H9 (cell line): Measurements from ENCODE around the gene DKK3. TPM values are rescaled to one million over a fixed set of nuclear protein-coding genes. Genes with fewer than 3 reads are reported as not detected.

Experiments used
- DNase-seq: peaks from one replicate; pipeline ENCODE4 v3.0.0-alpha.2; 2017
- H2AFZ ChIP-seq: one replicate; pipeline ENCODE4 v1.6.1; 2013; ENCODE audit warnings: mild to moderate bottlenecking, low read length, control low read depth, moderate library complexity
- H2AK5ac ChIP-seq: 2 replicates; pipeline ENCODE4 v1.6.1; 2013; ENCODE audit warnings: low read length, control low read depth, mixed read lengths; ENCODE audit not compliant: insufficient read length
- H2BK120ac ChIP-seq: one replicate; pipeline ENCODE4 v1.6.1; 2013; ENCODE audit warnings: low read depth, mild to moderate bottlenecking, low read length, control low read depth, inconsistent platforms; ENCODE audit not compliant: poor library complexity, severe bottlenecking
- H2BK12ac ChIP-seq: 2 replicates; pipeline ENCODE4 v1.6.1; 2013; ENCODE audit warnings: low read length, control low read depth, mixed read lengths, low read depth; ENCODE audit not compliant: insufficient read length
- H2BK15ac ChIP-seq: 2 replicates; pipeline ENCODE4 v1.6.1; 2013; ENCODE audit warnings: low read depth, low read length, control low read depth
- H2BK20ac ChIP-seq: one replicate; pipeline ENCODE4 v1.6.1; 2013; ENCODE audit warnings: low read depth, mild to moderate bottlenecking, low read length, control low read depth, inconsistent platforms; ENCODE audit not compliant: poor library complexity, severe bottlenecking
- H2BK5ac ChIP-seq: 2 replicates; pipeline ENCODE4 v1.6.1; 2013; ENCODE audit warnings: low read length, control low read depth, mixed read lengths; ENCODE audit not compliant: insufficient read length
- H3K14ac ChIP-seq: 2 replicates; pipeline ENCODE4 v1.6.1; 2013; ENCODE audit warnings: low read length, control low read depth; ENCODE audit not compliant: insufficient read depth
- H3K18ac ChIP-seq: 2 replicates; pipeline ENCODE4 v1.6.1; 2013; ENCODE audit warnings: low read depth, mild to moderate bottlenecking, mixed read lengths, low read length, control low read depth; ENCODE audit not compliant: insufficient read length
- H3K23ac ChIP-seq: 2 replicates; pipeline ENCODE4 v1.6.1; 2013; ENCODE audit warnings: low read length, control low read depth, mixed read lengths, low read depth; ENCODE audit not compliant: insufficient read length
- H3K23me2 ChIP-seq: 2 replicates; pipeline ENCODE4 v1.6.1; 2013; ENCODE audit warnings: low read depth, mild to moderate bottlenecking, mixed read lengths, low read length, control low read depth; ENCODE audit not compliant: insufficient read length, poor library complexity, severe bottlenecking
- H3K27ac ChIP-seq: 2 replicates; pipeline ENCODE4 v1.5.1; 2013; ENCODE audit warnings: low read length, control low read depth, mixed read lengths, low read depth; ENCODE audit not compliant: insufficient read length
- H3K27me3 ChIP-seq: 2 replicates; pipeline ENCODE4 v1.6.1; 2013; ENCODE audit warnings: low read length, control low read depth, inconsistent platforms; ENCODE audit not compliant: insufficient read depth
- H3K4ac ChIP-seq: 2 replicates; pipeline ENCODE4 v1.6.1; 2013; ENCODE audit warnings: low read depth, mild to moderate bottlenecking, control low read depth, inconsistent platforms, low read length, moderate library complexity
- H3K4me1 ChIP-seq: 2 replicates; pipeline ENCODE4 v1.6.1; 2013; ENCODE audit warnings: low read length, control low read depth, inconsistent platforms; ENCODE audit not compliant: insufficient read depth
- H3K4me2 ChIP-seq: 2 replicates; pipeline ENCODE4 v1.6.1; 2013; ENCODE audit warnings: low read length, control low read depth, mixed read lengths; ENCODE audit not compliant: insufficient read length, insufficient read depth
- H3K56ac ChIP-seq: 2 replicates; pipeline ENCODE4 v1.6.1; 2013; ENCODE audit warnings: low read depth, mild to moderate bottlenecking, mixed read lengths, low read length, control low read depth; ENCODE audit not compliant: insufficient read length
- H3K79me1 ChIP-seq: 2 replicates; pipeline ENCODE4 v1.6.1; 2013; ENCODE audit warnings: low read depth, mild to moderate bottlenecking, moderate library complexity, low read length, control low read depth, inconsistent platforms; ENCODE audit not compliant: insufficient read depth, poor library complexity, severe bottlenecking
- H3K79me2 ChIP-seq: 2 replicates; pipeline ENCODE4 v1.6.1; 2013; ENCODE audit warnings: low read length, control low read depth, inconsistent platforms; ENCODE audit not compliant: insufficient read depth
- H3K9ac ChIP-seq: 2 replicates; pipeline ENCODE4 v1.6.1; 2013; ENCODE audit warnings: low read length, control low read depth, mixed read lengths; ENCODE audit not compliant: insufficient read length; ENCODE audit errors: extremely low read depth
- H3K9me3 ChIP-seq: one replicate; pipeline ENCODE4 v1.6.1; 2013; ENCODE audit warnings: low read depth, low read length, inconsistent platforms; ENCODE audit not compliant: control insufficient read depth
- H3T11ph ChIP-seq: one replicate; pipeline ENCODE4 v1.6.1; 2013; ENCODE audit warnings: mild to moderate bottlenecking, low read length, control low read depth, inconsistent platforms
- H4K20me1 ChIP-seq: one replicate; pipeline ENCODE4 v1.6.1; 2013; ENCODE audit not compliant: control insufficient read depth, insufficient read length, insufficient read depth
- H4K5ac ChIP-seq: 2 replicates; pipeline ENCODE4 v1.6.1; 2013; ENCODE audit warnings: low read depth, mild to moderate bottlenecking, mixed read lengths, low read length, control low read depth; ENCODE audit not compliant: insufficient read length
- H4K8ac ChIP-seq: replicated peaks from 2 replicates; pipeline ENCODE4 v1.6.1; 2013; ENCODE audit warnings: low read length, control low read depth, mixed read lengths, low read depth; ENCODE audit not compliant: insufficient read length
- H4K91ac ChIP-seq: 2 replicates; pipeline ENCODE4 v1.6.1; 2013; ENCODE audit warnings: low read depth, mild to moderate bottlenecking, moderate library complexity, mixed read lengths, low read length, control low read depth; ENCODE audit not compliant: insufficient read length
- H3K27ac Mint-ChIP-seq, 3 experiments: 2 replicates in 2 of 3; 3 replicates in 1 of 3; pipeline ENCODE4 v1.8.0; 2020 to 2021; ENCODE audit warnings: mixed read lengths in 3 of 3, mild to moderate bottlenecking in 1 of 3, moderate library complexity in 1 of 3
- H3K27me3 Mint-ChIP-seq: 2 replicates; pipeline ENCODE4 v1.8.0; 2021; ENCODE audit warnings: low read depth, mild to moderate bottlenecking, moderate library complexity, mixed read lengths
- H3K36me3 Mint-ChIP-seq, 3 experiments: 2 replicates in 2 of 3; 3 replicates in 1 of 3; pipeline ENCODE4 v1.8.0; 2020 to 2021; ENCODE audit warnings: low read depth in 3 of 3, mixed read lengths in 3 of 3; ENCODE audit not compliant: insufficient read depth in 1 of 3
- H3K4me1 Mint-ChIP-seq, 2 experiments: 2 replicates each; pipeline ENCODE4 v1.8.0; 2020; ENCODE audit warnings: mixed read lengths in 2 of 2
- H3K4me3 Mint-ChIP-seq, 2 experiments: 2 replicates in 1 of 2; 3 replicates in 1 of 2; pipeline ENCODE4 v1.8.0; 2020 to 2021; ENCODE audit warnings: mild to moderate bottlenecking in 2 of 2, mixed read lengths in 2 of 2, moderate library complexity in 1 of 2
- H3K9me3 Mint-ChIP-seq, 2 experiments: 2 replicates in 1 of 2; 3 replicates in 1 of 2; pipeline ENCODE4 v1.8.0; 2020; ENCODE audit warnings: mild to moderate bottlenecking in 2 of 2, mixed read lengths in 2 of 2, moderate library complexity in 1 of 2
- WGBS: extraction: QIAGEN DNeasy Blood & Tissue Kit; methylation state at CpG from one replicate; pipeline ENCODE4 v1.1.7; 2013; ENCODE audit warnings: missing lambda C conversion rate, low lambda C conversion rate, mixed read lengths; ENCODE audit not compliant: insufficient read length; ENCODE audit errors: extremely low coverage; 5-methylcytosine and 5-hydroxymethylcytosine counted together
- total RNA-seq: library from RNA; stranded (reverse); gene quantifications from 2 replicates; pipeline ENCODE4 v1.2.1, GENCODE V29; 2021
- TF ChIP-seq, protein P1 (sequence below): fragments of 200-600 bp; sonication (generic); conservative IDR thresholded peaks from 3 replicates; pipeline ENCODE4 v1.8.0; 2021; ENCODE audit warnings: antibody characterized with exemption, mild to moderate bottlenecking

The DKK3 gene
- total RNA-seq, 1 experiment from 2014 or later = 17.1 TPM

DNA sequence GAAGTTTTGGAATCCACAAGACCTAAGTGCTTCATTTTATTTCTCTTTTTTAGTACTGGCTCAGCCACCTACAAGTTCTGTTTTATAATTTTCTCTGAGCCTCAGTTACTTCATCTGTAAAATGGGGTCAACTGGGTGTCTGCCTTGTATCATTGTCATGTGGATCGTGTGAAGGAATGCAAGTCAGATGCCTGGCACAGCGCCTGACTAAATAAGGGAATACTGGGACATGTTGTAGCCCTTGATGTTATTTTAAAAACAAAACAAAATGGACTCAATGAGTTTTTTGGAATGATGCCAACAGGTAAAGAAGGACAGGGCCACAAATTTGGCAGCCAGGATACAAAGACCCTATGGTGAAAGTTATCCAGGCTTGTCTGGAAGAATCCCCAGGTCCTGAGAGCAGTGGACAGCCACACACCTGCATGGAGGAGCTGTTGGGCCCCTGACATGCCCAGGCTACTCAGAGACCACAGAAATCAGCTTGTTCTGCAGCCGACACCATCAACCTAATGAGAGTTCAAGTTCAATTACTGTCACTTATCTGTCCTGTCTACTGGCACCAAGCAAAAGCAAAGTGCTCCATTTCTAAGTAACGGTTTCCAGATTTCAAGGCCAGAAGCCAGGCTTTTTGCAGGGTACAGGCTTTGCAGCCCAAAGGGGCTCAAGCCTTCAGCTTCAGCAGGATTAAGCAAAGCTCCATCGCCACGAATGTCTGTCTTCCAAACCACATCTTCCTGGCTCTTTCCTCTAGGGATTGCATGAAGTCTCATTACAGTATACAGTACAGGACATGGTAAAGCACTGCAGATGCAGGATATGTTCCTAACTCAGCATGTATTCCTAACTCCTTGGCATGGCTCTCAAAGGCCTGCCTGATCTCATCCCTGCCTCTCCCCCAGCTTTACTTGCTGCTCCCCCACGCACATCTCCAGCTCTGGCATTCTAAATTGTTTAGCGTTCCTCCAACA, 18.4 kb downstream of the DKK3 start:
- no peak overlapping the region for H3K18ac ChIP-seq
- H3K9ac ChIP-seq = no peak overlapping the region
- Mint-ChIP-seq H3K27me3 (no peaks in the 10 kb centered on the region), H3K4me1 (peaks cover 22 to 26% of the 10 kb centered on the region in 2 experiments), H3K9me3 (no peaks in the 10 kb centered on the region), H3K36me3 (peaks cover 0 to 8% (median 5%) of the 10 kb centered on the region in 3 experiments; a peak in 6 of 7 replicates), H3K27ac (peak overlapping the region in 1 of 3 experiments; percentile 5; a peak in 1 of 7 replicates), H3K4me3 (no peak overlapping the region)
- no peak overlapping the region for H3K14ac ChIP-seq
- peaks cover 3% of the 10 kb centered on the region; the same call in 1 of the 2 replicates for H3K4me1 ChIP-seq
- H3K4me2 ChIP-seq = no peak overlapping the region
- H3K23ac ChIP-seq = no peak overlapping the region
- H2BK120ac ChIP-seq = no peak overlapping the region
- no peaks in the 10 kb centered on the region for H3K23me2 ChIP-seq
- no peaks in the 10 kb centered on the region for H4K20me1 ChIP-seq
- H3K4ac ChIP-seq = no peak overlapping the region
- no peak overlapping the region for H2AK5ac ChIP-seq
- no peak overlapping the region for H4K8ac ChIP-seq
- TF ChIP-seq, protein P1, sequence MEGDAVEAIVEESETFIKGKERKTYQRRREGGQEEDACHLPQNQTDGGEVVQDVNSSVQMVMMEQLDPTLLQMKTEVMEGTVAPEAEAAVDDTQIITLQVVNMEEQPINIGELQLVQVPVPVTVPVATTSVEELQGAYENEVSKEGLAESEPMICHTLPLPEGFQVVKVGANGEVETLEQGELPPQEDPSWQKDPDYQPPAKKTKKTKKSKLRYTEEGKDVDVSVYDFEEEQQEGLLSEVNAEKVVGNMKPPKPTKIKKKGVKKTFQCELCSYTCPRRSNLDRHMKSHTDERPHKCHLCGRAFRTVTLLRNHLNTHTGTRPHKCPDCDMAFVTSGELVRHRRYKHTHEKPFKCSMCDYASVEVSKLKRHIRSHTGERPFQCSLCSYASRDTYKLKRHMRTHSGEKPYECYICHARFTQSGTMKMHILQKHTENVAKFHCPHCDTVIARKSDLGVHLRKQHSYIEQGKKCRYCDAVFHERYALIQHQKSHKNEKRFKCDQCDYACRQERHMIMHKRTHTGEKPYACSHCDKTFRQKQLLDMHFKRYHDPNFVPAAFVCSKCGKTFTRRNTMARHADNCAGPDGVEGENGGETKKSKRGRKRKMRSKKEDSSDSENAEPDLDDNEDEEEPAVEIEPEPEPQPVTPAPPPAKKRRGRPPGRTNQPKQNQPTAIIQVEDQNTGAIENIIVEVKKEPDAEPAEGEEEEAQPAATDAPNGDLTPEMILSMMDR = no peak
- H2BK5ac ChIP-seq = no peak overlapping the region
- H3K56ac ChIP-seq = no peak overlapping the region
- no peak overlapping the region for H3T11ph ChIP-seq
- no peak overlapping the region for H3K27ac ChIP-seq
- no peak overlapping the region for H4K5ac ChIP-seq
- no peaks in the 10 kb centered on the region for H3K79me1 ChIP-seq
- no peak overlapping the region for H2AFZ ChIP-seq
- H3K9me3 ChIP-seq = no peaks in the 10 kb centered on the region
- WGBS = no CpG with 5 or more reads among the region's 8 CpGs
- H2BK20ac ChIP-seq = no peak overlapping the region
- no peak overlapping the region for H4K91ac ChIP-seq
- no peak overlapping the region for H2BK12ac ChIP-seq
- no peak for DNase-seq
- H2BK15ac ChIP-seq = no peak overlapping the region
- no peaks in the 10 kb centered on the region for H3K27me3 ChIP-seq
- H3K79me2 ChIP-seq = no peaks in the 10 kb centered on the region
